H7 (cell line): ENCODE measurements around the gene CAB39. TPM values are rescaled to one million over a fixed set of nuclear protein-coding genes. Genes with fewer than 3 reads are reported as not detected.

Experiments used
- DNase-seq: peaks from one replicate; pipeline ENCODE4 v3.0.0; 2012
- H3K27me3 ChIP-seq: 2 replicates; pipeline ENCODE4 v1.6.0; 2011; ENCODE audit warnings: mild to moderate bottlenecking, low read length; ENCODE audit not compliant: control insufficient read depth, insufficient read depth
- H3K36me3 ChIP-seq: replicated peaks from 2 replicates; pipeline ENCODE4 v1.5.1; 2011; ENCODE audit warnings: low read length; ENCODE audit not compliant: control insufficient read depth, insufficient read depth
- H3K4me3 ChIP-seq: 2 replicates; pipeline ENCODE4 v1.5.1; 2011; ENCODE audit warnings: low read depth, mild to moderate bottlenecking, control low read depth, low read length, moderate library complexity; ENCODE audit not compliant: insufficient read depth
- total RNA-seq: library from RNA; depleted of rRNA; stranded (reverse); fragments of >200 nt; shearing (Covaris generic); gene quantifications from 2 replicates; pipeline ENCODE4 v1.2.3, GENCODE V29; 2014

Gene CAB39
- total RNA-seq, 1 experiment from 2014 or later = 39.3 TPM

DNA sequence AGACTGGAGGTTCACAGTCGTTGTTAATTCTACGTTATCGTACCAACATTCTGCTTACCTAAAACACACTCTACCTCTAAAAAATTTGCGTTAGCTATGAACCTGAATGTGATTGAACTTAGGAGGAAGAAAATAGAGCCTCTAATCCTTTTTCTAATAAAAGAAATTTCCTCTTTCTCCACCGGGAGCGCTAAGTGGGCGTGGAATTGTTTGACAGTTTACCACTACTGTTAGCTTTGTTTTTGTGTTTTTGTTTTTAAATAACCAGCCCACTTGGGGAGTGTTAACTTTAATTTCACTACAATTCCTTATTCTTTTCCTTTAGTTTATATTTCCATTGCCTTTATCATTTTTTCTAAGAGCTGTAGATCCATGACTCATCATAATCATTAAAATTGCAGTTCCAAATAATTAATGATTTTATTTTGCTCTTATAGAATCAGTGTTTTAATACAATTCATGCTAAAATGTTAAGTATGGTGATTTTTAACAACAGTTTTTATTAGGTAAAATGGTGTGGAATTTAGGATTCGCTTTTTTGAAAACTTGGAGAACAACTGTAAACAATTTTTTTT, 97.1 kb downstream of the CAB39 start:
- H3K36me3 ChIP-seq = peaks cover 5% of the 10 kb centered on the region
- DNase-seq = no peak
- no peak overlapping the region for H3K4me3 ChIP-seq
- H3K27me3 ChIP-seq = no peaks in the 10 kb centered on the region

- Histone ChIP-seq H3K27me3 (no peaks in the 10 kb centered on the region), H3K4me3 (no peak overlapping the region), H3K36me3 (peaks cover 5% of the 10 kb centered on the region)
- DNase-seq = no peak
Measured at GRCh38 chr2:230811508-230811907, 98.9 kb downstream of the CAB39 start.

DNA sequence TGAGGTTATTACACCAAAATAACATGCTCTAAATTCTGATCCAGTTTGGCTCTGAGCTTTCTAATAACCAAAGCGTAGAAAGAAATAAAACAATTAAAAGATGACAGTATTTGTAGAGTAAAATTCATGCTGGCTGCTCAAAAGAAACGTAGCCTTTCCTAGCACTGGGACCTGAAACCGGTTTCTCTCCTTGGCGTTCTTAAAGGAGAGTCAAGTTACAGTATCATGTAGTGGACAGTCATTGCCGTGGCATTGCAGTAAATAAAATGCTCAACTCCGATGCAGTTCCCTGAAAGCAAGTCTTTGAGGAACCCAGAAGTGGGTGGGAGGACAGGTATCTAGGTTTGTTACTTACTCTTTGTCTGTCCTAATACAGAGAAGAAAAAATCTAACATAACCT, 99.4 kb downstream of the CAB39 start:
- H3K27me3 ChIP-seq = no peaks in the 10 kb centered on the region
- no peak overlapping the region for H3K4me3 ChIP-seq
- no peak for DNase-seq
- peaks cover 5% of the 10 kb centered on the region for H3K36me3 ChIP-seq

- no peak overlapping the region for H3K4me3 ChIP-seq
- H3K36me3 ChIP-seq = peaks cover 11% of the 10 kb centered on the region
- peak; percentile 55 for DNase-seq
- no peaks in the 10 kb centered on the region for H3K27me3 ChIP-seq
Measured at GRCh38 chr2:230814616-230815015, 102.0 kb downstream of the CAB39 start.

DNA sequence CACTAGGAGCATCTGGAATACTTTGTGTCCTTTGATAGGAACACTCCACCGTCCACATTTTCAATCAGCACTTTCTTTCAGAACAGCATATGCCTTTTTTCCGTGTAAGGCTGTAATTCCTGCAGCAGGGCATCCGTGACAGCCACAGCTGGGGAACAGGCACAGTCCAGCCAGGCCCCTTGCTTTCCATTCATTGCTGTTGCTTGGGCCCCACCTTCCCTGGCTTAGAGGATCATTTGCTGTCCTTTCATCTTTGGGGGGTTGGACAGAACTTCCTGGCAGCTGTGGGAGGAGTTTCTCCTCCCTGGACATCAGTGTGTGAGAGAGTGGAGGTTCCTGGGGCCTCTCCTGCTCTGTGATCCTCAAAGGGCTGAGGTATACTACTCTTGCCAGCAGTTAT, 102.4 kb downstream of the CAB39 start:
- H3K4me3 ChIP-seq = no peak overlapping the region
- DNase-seq = no peak
- H3K27me3 ChIP-seq = no peaks in the 10 kb centered on the region
- peaks cover 11% of the 10 kb centered on the region for H3K36me3 ChIP-seq

DNA sequence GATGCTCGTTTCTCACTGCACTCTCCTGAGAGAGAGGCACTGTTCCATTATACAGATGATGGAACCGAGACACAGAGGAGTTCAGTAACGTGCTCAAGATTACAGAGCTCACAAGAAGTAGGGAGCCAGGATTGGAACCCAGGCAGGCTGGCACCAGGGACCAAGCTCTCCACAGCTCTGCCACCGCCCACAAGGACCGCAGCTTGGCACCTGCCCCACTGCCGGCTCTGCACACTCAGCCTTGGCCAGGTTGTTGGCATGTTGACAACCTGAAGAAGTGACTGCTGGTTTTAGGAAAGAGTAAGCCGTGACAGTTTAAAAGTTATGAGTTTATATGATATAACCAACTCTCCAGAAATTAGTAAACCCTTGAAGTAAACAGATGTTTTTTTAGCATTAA, 104.1 kb downstream of the CAB39 start:
- no peak overlapping the region for H3K4me3 ChIP-seq
- peaks cover 7% of the 10 kb centered on the region for H3K36me3 ChIP-seq
- no peak for DNase-seq
- no peaks in the 10 kb centered on the region for H3K27me3 ChIP-seq

- Histone ChIP-seq H3K4me3 (no peak overlapping the region), H3K27me3 (no peaks in the 10 kb centered on the region), H3K36me3 (peaks cover 6% of the 10 kb centered on the region)
- DNase-seq = no peak
Measured at GRCh38 chr2:230819433-230819832, 106.8 kb downstream of the CAB39 start.

GRCh38 chr2:230821261-230821990, 108.8 kb downstream of the CAB39 start:
- no peak for DNase-seq
- Histone ChIP-seq H3K27me3 (no peaks in the 10 kb centered on the region), H3K4me3 (no peak overlapping the region), H3K36me3 (peaks cover 6% of the 10 kb centered on the region)

GRCh38 chr2:230821991-230822520, 109.4 kb downstream of the CAB39 start:
- Histone ChIP-seq H3K36me3 (peaks cover 6% of the 10 kb centered on the region; the same call in 1 of the 2 replicates), H3K4me3 (no peak overlapping the region), H3K27me3 (no peaks in the 10 kb centered on the region)
- DNase-seq = no peak

- DNase-seq = no peak
- no peaks in the 10 kb centered on the region for H3K27me3 ChIP-seq
- H3K36me3 ChIP-seq = peaks cover 4% of the 10 kb centered on the region; the same call in 1 of the 2 replicates
- H3K4me3 ChIP-seq = no peak overlapping the region
Measured at GRCh38 chr2:230823264-230823964, 110.8 kb downstream of the CAB39 start.

DNA sequence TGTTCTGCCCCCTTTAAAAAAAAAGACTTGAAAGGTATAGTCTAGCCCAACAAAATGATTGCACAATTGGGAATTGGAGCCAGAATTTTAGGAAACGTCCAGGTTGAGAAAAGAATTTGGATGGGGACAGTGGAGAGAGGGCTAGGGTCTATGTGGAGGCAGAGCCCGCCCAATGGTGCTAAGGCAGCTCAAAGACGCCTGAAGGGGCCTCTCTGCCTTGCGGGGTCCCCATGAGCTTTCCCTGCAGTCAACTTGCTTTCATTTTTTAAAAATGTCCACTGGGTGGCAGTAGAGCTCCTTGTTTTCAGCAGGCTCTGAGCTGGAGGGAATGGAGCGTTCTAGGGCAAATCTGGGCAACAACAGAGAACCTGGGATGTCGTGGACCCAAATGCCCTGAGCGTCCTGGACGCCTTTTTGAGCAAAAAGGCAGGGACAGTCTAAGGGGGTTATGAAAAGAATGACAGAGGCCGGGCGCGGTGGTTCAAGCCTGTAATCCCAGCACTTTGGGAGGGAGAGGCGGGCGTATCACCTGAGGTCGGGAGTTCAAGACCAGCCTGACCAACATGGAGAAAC, 111.8 kb downstream of the CAB39 start:
- DNase-seq = peak; percentile 88
- no peaks in the 10 kb centered on the region for H3K27me3 ChIP-seq
- no peak overlapping the region for H3K4me3 ChIP-seq
- no peaks in the 10 kb centered on the region for H3K36me3 ChIP-seq

DNA sequence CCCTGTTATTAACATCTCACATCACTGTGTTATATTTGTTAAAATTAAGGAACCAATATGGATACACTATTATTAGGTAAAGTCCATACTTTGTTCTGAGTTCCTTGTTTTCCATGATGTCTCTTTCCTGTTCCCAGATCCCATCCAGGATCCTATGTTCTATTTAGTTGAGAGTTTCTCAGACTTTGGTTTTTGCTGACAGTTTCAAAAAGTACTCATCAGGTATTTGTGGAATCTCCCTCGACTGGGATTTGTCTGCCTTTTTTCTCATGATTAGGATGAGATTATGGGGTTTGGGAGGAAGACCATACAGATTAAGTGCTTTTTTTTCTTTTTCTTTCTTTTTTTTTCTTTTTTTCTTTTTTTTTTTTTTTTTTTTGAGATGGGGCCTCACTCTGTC, 112.7 kb downstream of the CAB39 start:
- no peak for DNase-seq
- no peaks in the 10 kb centered on the region for H3K27me3 ChIP-seq

GRCh38 chr2:230827774-230828271, 115.2 kb downstream of the CAB39 start:
- Histone ChIP-seq H3K4me3 (no peak overlapping the region), H3K27me3 (no peaks in the 10 kb centered on the region), H3K36me3 (no peaks in the 10 kb centered on the region)
- DNase-seq = peak; percentile 47

More for the DNA sequence above, 112.7 kb downstream of the CAB39 start:
- Histone ChIP-seq H3K36me3 (no peaks in the 10 kb centered on the region), H3K4me3 (no peak overlapping the region)

GRCh38 chr2:230828272-230828961, 115.8 kb downstream of the CAB39 start:
- peak; percentile 55 for DNase-seq
- Histone ChIP-seq H3K36me3 (no peaks in the 10 kb centered on the region), H3K4me3 (no peak overlapping the region), H3K27me3 (no peaks in the 10 kb centered on the region)
